SU-DHL-6 (cell line): Measurements from ENCODE around the gene RHBDF2.

Experiments used
- H2AFZ ChIP-seq: fragments of 200-600 bp; sonication (generic); 2 replicates; pipeline ENCODE4 v1.6.1; 2014; ENCODE audit warnings: low read depth, mild to moderate bottlenecking, moderate library complexity, mixed read lengths, antibody characterized with exemption, low read length; ENCODE audit not compliant: severe bottlenecking
- H3F3A ChIP-seq: fragments of 200-600 bp; shearing (Covaris generic); 2 replicates; pipeline ENCODE4 v1.6.0; 2016; ENCODE audit warnings: antibody characterized with exemption, mild to moderate bottlenecking; ENCODE audit not compliant: insufficient read depth
- H3K27ac ChIP-seq: fragments of 200-600 bp; sonication (generic); 2 replicates; pipeline ENCODE4 v1.5.1; 2016; ENCODE audit warnings: low read depth, mild to moderate bottlenecking, low read length, moderate library complexity, mixed read lengths
- H3K27me3 ChIP-seq: fragments of 200-600 bp; sonication (generic), shearing (Covaris generic); 2 replicates; pipeline ENCODE4 v1.6.0; 2014; ENCODE audit warnings: mild to moderate bottlenecking, low read length
- H3K36me3 ChIP-seq: fragments of 200-600 bp; sonication (generic); 2 replicates; pipeline ENCODE4 v1.6.1; 2014; ENCODE audit warnings: mild to moderate bottlenecking, low read length, mixed read lengths
- H3K4me2 ChIP-seq: fragments of 300-600, 200-600 bp; shearing (Covaris generic), sonication (generic); 2 replicates; pipeline ENCODE4 v1.6.0; 2014; ENCODE audit warnings: low read length, low read depth, mild to moderate bottlenecking; ENCODE audit not compliant: poor library complexity, severe bottlenecking
- H3K4me3 ChIP-seq: fragments of 200-600 bp; sonication (generic); 2 replicates; pipeline ENCODE4 v1.5.1; 2014; ENCODE audit warnings: antibody characterized with exemption, low read length, mild to moderate bottlenecking, mixed read lengths; ENCODE audit not compliant: insufficient read depth, poor library complexity, severe bottlenecking
- H3K79me2 ChIP-seq: fragments of 200-600 bp; sonication (generic); 2 replicates; pipeline ENCODE4 v1.6.1; 2014; ENCODE audit warnings: mild to moderate bottlenecking, low read length, moderate library complexity; ENCODE audit not compliant: insufficient read depth
- H3K9ac ChIP-seq: fragments of 200-600 bp; sonication (generic); 2 replicates; pipeline ENCODE4 v1.7.0; 2014; ENCODE audit warnings: mild to moderate bottlenecking, low read length
- H3K9me2 ChIP-seq: fragments of 200-600 bp; sonication (generic); replicated peaks from 2 replicates; pipeline ENCODE4 v1.6.1; 2014; ENCODE audit warnings: low read length; ENCODE audit not compliant: insufficient read depth
- H3K9me3 ChIP-seq: fragments of 200-600 bp; sonication (generic); 2 replicates; pipeline ENCODE4 v1.6.1; 2014; ENCODE audit warnings: low read length, mixed read lengths; ENCODE audit not compliant: insufficient read depth
- H4K20me1 ChIP-seq: fragments of 200-600 bp; sonication (generic); 2 replicates; pipeline ENCODE4 v1.6.1; 2014; ENCODE audit warnings: low read depth, mild to moderate bottlenecking, antibody characterized with exemption, low read length, moderate library complexity, mixed read lengths
- CTCF ChIP-seq: fragments of 200-600 bp; sonication (generic); IDR thresholded peaks from one replicate; pipeline ENCODE4 v1.5.1; 2017; ENCODE audit warnings: antibody characterized with exemption, mild to moderate bottlenecking, low read length, moderate library complexity; ENCODE audit not compliant: insufficient read depth, poor library complexity, severe bottlenecking
- EZH2phosphoT487 ChIP-seq: fragments of 200-600 bp; sonication (generic), shearing (Covaris generic); conservative IDR thresholded peaks from 2 replicates; pipeline ENCODE4 v1.6.1; 2018; ENCODE audit warnings: mild to moderate bottlenecking, antibody characterized with exemption, low read length, moderate library complexity, mixed read lengths

The RHBDF2 gene

GRCh38 chr17:76441686-76442340 is 59.4 kb downstream of the RHBDF2 start:
- H3K36me3 ChIP-seq, result no peaks in the 10 kb centered on the region
- no peaks in the 10 kb centered on the region for H3F3A ChIP-seq
- H3K4me3 ChIP-seq, result no peak overlapping the region
- no peak overlapping the region for H3K4me2 ChIP-seq
- no peak overlapping the region for H3K9ac ChIP-seq
- no peaks in the 10 kb centered on the region for H3K27me3 ChIP-seq
- H2AFZ ChIP-seq, result no peak overlapping the region
- H3K9me2 ChIP-seq, result no peaks in the 10 kb centered on the region
- TF ChIP-seq EZH2phosphoT487, result no peak
- H4K20me1 ChIP-seq, result no peaks in the 10 kb centered on the region; the same call in 1 of the 2 replicates
- no peak overlapping the region for H3K27ac ChIP-seq
- no peaks in the 10 kb centered on the region for H3K9me3 ChIP-seq
- peaks cover 22% of the 10 kb centered on the region; the same call in 1 of the 2 replicates for H3K79me2 ChIP-seq

- H3F3A ChIP-seq, result no peaks in the 10 kb centered on the region
- no peaks in the 10 kb centered on the region for H3K9me2 ChIP-seq
- H3K9me3 ChIP-seq, result no peaks in the 10 kb centered on the region
- H3K4me2 ChIP-seq, result no peak overlapping the region
- peaks cover 21% of the 10 kb centered on the region; the same call in 1 of the 2 replicates for H3K79me2 ChIP-seq
- no peak overlapping the region for H3K4me3 ChIP-seq
- no peak overlapping the region for H3K9ac ChIP-seq
- no peaks in the 10 kb centered on the region for H3K36me3 ChIP-seq
- TF ChIP-seq CTCF, result no peak
- TF ChIP-seq EZH2phosphoT487, result no peak
- H4K20me1 ChIP-seq, result no peaks in the 10 kb centered on the region; the same call in 1 of the 2 replicates
- H3K27me3 ChIP-seq, result no peaks in the 10 kb centered on the region
- H2AFZ ChIP-seq, result no peak overlapping the region
- no peak overlapping the region for H3K27ac ChIP-seq
Measured at GRCh38 chr17:76440751-76441362, 60.4 kb downstream of the RHBDF2 start.

- Histone ChIP-seq H3K36me3 (no peaks in the 10 kb centered on the region), H3K27me3 (no peaks in the 10 kb centered on the region), H3K4me2 (no peak overlapping the region), H3K4me3 (no peak overlapping the region), H3F3A (no peaks in the 10 kb centered on the region), H3K9me3 (no peaks in the 10 kb centered on the region), H2AFZ (no peak overlapping the region), H3K79me2 (peaks cover 11% of the 10 kb centered on the region; the same call in 1 of the 2 replicates), H3K9me2 (no peaks in the 10 kb centered on the region), H3K9ac (no peak overlapping the region), H3K27ac (no peak overlapping the region), H4K20me1 (no peaks in the 10 kb centered on the region)
- no peak for TF ChIP-seq CTCF
- TF ChIP-seq EZH2phosphoT487, result no peak
Measured at GRCh38 chr17:76439314-76439928, 61.8 kb downstream of the RHBDF2 start.
